SK-N-SH treated with all-trans-retinoic acid at 6 μM for 48 hours (cell line): ENCODE data around the gene PAIP1.

ENCODE experiments used
- ARNTL ChIP-seq: fragments of 450-650 bp; formaldehyde crosslinking; IDR thresholded peaks from 2 replicates; pipeline ENCODE4 v1.5.0; 2020; ENCODE audit warnings: low read depth, mild to moderate bottlenecking, moderate library complexity, borderline replicate concordance
- CSDC2 ChIP-seq: fragments of 250-450 bp; sonication (Bioruptor Pico); IDR thresholded peaks from 2 replicates; pipeline ENCODE4 v1.5.0; 2020; ENCODE audit warnings: mild to moderate bottlenecking, moderate library complexity
- ESRRG ChIP-seq: fragments of 250-450 bp; sonication (Bioruptor Pico); IDR thresholded peaks from 2 replicates; pipeline ENCODE4 v1.6.1; 2021; ENCODE audit warnings: mild to moderate bottlenecking
- PPARA ChIP-seq: fragments of 250-450 bp; sonication (Bioruptor Pico); IDR thresholded peaks from 2 replicates; pipeline ENCODE4 v1.5.0; 2020; ENCODE audit warnings: mild to moderate bottlenecking, borderline replicate concordance
- RARB ChIP-seq: fragments of 250-450 bp; sonication (Bioruptor Pico); IDR thresholded peaks from 2 replicates; pipeline ENCODE4 v1.8.0; 2021; ENCODE audit warnings: mild to moderate bottlenecking, moderate library complexity
- TF ChIP-seq, protein P1 (sequence below): fragments of 250-450 bp; sonication (Bioruptor Pico); IDR thresholded peaks from 2 replicates; pipeline ENCODE4 v1.8.0; 2021; ENCODE audit warnings: low read depth, mild to moderate bottlenecking, moderate library complexity, borderline replicate concordance
- TF ChIP-seq, protein P2 (sequence below): fragments of 250-450 bp; sonication (Bioruptor Pico); IDR thresholded peaks from 2 replicates; pipeline ENCODE4 v1.5.1; 2020; ENCODE audit warnings: low read depth, mild to moderate bottlenecking, moderate library complexity
- TF ChIP-seq, protein P3 (sequence below): fragments of 250-450 bp; sonication (Bioruptor Pico); IDR thresholded peaks from 2 replicates; pipeline ENCODE4 v1.8.0; 2020; ENCODE audit warnings: mild to moderate bottlenecking, moderate library complexity, borderline replicate concordance

DNA sequence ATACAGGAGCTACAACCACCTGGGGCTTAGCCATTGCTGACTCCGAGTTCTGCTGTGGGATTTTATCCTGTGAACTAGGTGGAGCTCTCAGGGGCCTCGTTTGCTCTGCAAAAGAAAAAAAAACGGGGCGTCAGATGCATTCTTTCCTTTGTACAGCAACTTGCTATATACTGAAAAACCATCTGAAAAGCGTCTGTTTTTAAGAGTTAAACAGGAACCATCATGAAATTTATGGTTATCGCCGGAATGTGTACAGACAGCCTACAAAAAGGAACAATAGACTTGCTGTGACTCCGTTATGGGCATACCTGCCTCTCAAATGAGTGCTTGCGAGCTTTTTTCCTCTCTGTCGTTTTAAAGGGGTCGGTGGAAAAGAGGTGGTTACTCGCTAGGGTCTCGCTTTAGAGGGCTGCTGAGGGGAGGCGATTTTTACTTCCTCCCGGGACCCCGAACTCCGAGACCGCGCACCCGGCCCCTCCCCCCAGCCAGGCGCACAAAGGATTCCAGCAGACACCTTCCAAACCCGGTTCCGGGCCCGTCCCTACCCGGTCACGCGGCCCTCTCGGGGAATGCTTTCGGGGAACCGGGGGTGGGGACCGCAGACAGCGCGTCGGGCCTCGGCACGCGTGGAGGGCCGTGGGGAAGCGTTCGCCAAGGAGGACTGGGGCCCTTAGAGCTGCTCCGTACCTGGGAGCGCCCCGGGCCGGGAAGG, 826 bp downstream of the PAIP1 start:
- TF ChIP-seq RARB (CRISPR knock-in tag) (no peak), PPARA (CRISPR knock-in tag) (no peak), CSDC2 (CRISPR knock-in tag) (no peak), ESRRG (CRISPR knock-in tag) (no peak), ARNTL (CRISPR knock-in tag) (no peak)
- TF ChIP-seq, protein P1, sequence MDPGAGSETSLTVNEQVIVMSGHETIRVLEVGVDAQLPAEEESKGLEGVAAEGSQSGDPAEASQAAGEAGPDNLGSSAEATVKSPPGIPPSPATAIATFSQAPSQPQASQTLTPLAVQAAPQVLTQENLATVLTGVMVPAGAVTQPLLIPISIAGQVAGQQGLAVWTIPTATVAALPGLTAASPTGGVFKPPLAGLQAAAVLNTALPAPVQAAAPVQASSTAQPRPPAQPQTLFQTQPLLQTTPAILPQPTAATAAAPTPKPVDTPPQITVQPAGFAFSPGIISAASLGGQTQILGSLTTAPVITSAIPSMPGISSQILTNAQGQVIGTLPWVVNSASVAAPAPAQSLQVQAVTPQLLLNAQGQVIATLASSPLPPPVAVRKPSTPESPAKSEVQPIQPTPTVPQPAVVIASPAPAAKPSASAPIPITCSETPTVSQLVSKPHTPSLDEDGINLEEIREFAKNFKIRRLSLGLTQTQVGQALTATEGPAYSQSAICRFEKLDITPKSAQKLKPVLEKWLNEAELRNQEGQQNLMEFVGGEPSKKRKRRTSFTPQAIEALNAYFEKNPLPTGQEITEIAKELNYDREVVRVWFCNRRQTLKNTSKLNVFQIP (CRISPR knock-in tag) = no peak
- TF ChIP-seq, protein P2, sequence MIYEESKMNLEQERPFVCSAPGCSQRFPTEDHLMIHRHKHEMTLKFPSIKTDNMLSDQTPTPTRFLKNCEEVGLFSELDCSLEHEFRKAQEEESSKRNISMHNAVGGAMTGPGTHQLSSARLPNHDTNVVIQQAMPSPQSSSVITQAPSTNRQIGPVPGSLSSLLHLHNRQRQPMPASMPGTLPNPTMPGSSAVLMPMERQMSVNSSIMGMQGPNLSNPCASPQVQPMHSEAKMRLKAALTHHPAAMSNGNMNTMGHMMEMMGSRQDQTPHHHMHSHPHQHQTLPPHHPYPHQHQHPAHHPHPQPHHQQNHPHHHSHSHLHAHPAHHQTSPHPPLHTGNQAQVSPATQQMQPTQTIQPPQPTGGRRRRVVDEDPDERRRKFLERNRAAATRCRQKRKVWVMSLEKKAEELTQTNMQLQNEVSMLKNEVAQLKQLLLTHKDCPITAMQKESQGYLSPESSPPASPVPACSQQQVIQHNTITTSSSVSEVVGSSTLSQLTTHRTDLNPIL (CRISPR knock-in tag) = no peak
- TF ChIP-seq, protein P3, sequence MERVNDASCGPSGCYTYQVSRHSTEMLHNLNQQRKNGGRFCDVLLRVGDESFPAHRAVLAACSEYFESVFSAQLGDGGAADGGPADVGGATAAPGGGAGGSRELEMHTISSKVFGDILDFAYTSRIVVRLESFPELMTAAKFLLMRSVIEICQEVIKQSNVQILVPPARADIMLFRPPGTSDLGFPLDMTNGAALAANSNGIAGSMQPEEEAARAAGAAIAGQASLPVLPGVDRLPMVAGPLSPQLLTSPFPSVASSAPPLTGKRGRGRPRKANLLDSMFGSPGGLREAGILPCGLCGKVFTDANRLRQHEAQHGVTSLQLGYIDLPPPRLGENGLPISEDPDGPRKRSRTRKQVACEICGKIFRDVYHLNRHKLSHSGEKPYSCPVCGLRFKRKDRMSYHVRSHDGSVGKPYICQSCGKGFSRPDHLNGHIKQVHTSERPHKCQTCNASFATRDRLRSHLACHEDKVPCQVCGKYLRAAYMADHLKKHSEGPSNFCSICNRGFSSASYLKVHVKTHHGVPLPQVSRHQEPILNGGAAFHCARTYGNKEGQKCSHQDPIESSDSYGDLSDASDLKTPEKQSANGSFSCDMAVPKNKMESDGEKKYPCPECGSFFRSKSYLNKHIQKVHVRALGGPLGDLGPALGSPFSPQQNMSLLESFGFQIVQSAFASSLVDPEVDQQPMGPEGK (CRISPR knock-in tag) = no peak
